ENCODE data around the gene ARID3C.

DNA sequence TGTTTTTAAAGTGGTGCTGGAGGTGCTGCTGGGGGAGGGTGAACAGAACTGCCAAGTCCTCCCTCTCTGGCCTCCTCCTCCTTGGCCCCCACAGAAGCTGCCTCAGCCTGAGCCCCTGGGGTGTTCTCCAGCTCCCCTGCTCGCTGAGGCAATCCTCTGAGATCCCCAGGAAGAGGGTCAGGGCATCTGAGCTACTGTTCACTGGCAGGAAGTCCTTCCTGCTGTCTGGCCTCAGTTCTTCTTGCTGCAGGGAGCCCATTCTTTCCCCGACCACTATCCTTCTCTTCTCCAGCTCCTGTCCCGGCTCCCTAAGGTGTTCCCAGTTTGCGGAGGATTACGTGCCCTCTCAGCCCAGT, 49.1 kb downstream of the ARID3C start:
- TF ChIP-seq POLR2A (IDR thresholded peaks at IDR 0.05), result no peak
- TF ChIP-seq, protein P1, sequence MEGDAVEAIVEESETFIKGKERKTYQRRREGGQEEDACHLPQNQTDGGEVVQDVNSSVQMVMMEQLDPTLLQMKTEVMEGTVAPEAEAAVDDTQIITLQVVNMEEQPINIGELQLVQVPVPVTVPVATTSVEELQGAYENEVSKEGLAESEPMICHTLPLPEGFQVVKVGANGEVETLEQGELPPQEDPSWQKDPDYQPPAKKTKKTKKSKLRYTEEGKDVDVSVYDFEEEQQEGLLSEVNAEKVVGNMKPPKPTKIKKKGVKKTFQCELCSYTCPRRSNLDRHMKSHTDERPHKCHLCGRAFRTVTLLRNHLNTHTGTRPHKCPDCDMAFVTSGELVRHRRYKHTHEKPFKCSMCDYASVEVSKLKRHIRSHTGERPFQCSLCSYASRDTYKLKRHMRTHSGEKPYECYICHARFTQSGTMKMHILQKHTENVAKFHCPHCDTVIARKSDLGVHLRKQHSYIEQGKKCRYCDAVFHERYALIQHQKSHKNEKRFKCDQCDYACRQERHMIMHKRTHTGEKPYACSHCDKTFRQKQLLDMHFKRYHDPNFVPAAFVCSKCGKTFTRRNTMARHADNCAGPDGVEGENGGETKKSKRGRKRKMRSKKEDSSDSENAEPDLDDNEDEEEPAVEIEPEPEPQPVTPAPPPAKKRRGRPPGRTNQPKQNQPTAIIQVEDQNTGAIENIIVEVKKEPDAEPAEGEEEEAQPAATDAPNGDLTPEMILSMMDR (IDR thresholded peaks at IDR 0.05), result no peak
